ENCODE measurements around the gene SPRR4.
"Not testable (repeated sequence)": the region's sequence is repeated elsewhere in the genome, so short reads cannot be mapped to it uniquely, and the experiment has no call there.

Gene SPRR4

DNA sequence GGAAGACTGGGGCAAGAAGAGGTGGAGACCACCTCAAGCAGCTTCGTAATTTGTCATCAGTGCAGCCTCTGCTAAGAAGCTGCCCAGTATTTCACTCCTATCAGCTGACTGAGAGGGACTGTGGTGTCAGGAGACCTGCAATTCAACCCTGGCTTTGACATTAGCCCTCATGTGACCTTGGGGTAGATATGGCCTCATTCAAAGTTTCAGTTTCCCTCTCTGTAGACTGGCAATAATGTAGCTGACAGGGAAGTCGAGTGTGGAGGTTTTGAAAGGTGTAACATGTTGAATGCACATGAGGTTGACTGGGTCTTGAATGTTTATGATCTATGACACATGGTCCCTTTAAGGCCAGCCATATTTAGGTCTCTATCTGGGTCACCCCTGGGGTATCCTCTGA, 2.2 kb upstream of the SPRR4 start:
- no peak for DNase-seq

GRCh38 chr1:152969036-152969435, 1.4 kb upstream of the SPRR4 start:
- DNase-seq = no peak

- DNase-seq = no peak
Observed at GRCh38 chr1:152972196-152972886, 1.9 kb downstream of the SPRR4 start.

GRCh38 chr1:152976688-152977087, 6.2 kb downstream of the SPRR4 start:
- DNase-seq = no peak

DNA sequence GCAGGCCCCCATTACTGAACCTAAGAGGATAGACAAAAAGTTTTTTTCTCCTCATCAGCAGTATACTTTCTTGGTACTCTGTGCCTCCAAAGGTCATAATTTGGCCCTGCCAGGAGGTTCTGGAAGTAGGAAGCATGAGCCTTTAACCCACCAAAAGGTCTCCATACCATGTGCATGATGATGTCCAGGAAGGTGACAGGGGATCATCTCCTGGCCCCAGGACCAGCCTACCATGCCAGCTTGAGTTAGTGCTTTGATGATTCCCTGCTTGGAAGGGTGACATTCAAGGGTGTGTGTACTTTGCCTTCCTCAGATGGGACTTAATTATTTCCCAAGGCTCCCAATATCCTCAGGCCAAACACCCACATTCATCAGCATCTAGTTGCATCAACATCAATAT, 7.2 kb downstream of the SPRR4 start:
- no peak for DNase-seq

DNA sequence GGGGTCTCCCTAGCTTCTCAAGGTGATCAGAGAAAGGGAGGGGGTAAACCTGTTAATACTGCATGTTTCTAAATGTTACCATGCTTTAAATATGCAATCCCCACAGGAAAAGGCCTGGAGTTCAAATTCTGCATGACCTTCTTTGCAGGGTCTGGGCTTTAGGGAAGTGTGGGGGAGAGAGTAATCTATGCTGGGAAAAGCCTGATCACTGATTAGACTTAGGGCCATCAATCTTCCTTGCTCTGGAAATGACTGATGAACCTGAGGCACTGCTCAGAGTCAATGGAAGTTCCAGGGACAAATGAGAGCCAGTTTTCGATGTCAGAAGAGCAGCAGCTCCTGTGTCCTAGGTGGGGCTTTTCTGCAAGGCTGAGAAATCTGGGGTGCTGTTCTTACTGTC, 10.2 kb downstream of the SPRR4 start:
- no peak for DNase-seq

DNA sequence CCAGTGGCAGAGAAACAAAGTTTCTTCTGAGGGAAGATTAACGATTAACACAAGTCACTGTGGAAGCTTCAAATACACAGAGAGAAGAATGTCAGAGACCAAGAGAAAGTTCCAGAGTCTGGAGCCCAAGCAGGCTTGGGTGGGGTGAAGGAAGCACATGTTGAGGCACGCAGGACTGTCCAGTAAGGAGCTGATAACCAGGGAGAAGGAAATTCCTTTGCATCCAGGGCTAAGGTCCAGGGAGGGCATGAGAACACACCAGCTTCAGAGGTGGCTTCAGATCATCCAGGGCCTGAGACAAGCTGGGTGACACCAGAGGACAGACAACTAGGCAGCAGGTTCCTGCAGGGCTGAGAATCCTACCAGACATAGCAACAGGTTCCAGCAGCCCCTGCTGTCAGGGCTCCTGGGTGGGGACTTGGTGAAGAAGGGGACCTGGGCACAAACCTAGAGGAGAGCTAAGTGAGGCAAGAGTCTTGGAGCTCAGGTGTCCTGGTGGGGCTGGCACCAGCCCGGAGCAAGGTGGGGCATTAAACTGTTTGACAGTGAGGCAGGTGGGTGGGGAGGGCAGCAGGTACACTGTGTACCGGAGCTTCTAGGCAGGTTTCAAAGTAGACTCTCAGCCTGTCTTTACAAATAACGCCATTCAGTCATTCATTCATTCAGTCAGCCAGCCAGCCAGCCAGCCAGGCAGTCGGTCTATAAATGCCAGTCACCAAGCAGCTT, 10.9 kb downstream of the SPRR4 start:
- DNase-seq = no peak

DNA sequence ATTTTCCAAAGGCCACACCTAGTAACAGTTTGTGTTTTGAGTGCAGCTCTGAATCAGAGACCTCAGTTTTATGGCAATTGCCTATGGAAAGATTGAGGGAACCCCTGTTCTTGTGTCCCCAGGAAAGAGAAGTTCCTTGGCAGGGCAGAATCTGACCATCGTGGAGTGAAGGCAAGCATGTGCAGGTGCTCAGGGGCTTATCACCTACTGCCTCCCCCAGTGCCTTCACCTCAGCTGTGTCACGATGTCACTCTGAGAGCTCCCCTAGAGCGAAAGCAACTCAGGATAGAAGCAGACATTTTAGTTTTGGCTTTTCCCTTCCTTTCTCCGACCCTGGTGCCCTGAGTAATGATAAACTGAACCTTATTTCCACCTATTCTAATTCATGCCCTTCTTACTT, 11.6 kb downstream of the SPRR4 start:
- DNase-seq = no peak

DNA sequence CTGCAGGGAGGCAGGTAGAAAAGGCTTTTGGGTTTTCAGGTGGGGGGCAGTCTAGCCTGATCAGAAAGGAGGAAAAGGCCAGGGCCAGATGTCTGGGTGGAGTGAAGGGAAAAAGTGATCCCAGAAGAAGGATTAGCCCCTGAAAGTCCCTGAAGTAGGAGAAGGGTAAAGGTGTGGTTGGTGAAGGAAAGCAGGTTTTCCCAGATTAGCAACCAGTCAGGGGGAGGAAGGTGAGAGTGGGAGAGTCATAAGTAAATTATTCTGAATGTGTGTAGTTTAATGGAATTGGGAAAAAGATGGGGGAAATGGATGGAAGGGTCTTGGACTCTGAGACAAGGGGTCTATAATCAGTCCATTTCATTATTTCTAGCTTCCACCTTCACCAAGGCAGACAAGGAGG, 12.8 kb downstream of the SPRR4 start:
- DNase-seq = no peak

- no peak for DNase-seq
Observed at GRCh38 chr1:152983743-152984142, 13.3 kb downstream of the SPRR4 start, which contains the start of gene SPRR1A. TSS of gene SPRR1A (plus strand) at chr1:152984081. CDS start at chr1:152985231, 1,150 bp downstream.

GRCh38 chr1:152986578-152986977, 16.1 kb downstream of the SPRR4 start:
- no peak for DNase-seq

DNA sequence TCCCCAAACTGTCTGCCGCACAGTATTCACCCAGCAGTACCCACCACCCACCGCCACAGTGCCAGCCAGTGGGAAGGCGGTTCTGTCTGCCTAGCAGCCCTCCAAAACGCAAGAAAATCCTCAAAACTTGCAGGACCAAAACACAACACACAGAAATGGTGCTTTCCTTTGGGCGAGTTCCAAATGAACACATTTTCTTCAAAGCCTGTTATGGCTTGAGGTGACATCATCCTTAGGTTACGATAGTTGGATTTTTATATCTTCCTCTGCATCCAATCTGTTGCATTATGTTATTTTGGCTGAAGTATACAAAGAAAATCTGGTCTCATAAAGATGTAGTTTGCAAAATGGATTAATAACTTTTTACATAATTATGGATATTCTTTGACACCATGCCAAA, 22.7 kb downstream of the SPRR4 start:
- no peak for DNase-seq

- DNase-seq = no peak
Observed at GRCh38 chr1:152995842-152996241, 25.4 kb downstream of the SPRR4 start.

DNA sequence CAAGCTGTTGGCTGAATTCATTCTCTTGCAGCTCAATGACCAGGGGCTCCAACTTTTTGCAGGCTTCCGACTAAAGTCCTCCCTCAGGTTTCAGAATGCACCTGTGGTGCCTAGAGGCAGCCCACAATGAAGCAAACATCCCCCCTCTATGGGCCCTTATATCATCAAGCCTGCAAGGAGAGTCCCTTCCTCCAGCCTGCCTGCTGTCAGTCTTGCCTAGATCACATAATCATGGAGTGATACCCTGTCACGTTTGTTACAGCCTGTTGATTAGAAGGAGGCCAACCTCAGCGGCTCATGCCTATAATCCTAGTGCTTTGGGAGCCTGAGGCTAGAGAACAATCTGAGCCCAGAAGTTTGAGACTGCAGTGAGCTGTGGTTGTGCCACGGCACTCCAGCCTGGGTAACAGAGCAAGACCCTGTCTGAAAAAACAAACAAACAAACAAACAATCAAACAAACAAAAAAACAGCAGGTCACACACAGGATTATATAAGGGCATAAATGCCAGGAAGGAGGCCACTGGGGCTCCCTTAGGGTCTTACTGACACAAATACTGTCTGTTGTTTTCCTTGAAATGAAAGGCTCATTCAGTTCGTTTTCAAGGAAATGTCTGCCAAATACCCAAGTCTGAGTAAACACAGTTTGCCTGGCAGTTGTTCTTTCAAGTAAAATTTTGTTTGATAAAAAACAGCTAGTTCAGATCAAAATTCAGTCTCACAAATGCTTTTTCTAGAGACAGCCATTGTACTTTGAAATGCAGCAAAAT, 26.4 kb downstream of the SPRR4 start:
- no peak for DNase-seq

DNA sequence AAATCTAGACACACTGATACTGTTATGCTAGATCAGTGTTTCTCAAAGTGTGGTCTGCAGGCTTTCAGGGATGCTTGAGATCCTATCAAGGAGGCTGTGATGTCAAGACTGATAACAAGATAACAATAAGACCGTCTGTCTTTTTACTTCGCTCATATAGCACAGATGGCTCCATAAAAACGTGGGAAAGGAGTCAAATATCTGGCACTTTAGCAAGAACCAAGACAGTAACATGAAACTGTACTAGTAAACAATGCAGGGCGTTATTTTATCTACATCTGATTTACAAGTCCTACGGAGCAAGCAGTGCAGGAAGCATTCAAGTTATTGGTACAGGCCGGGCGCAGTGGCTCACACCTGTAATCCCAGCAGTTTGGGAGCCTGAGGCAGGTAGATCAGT, 27.5 kb downstream of the SPRR4 start:
- DNase-seq = no peak

DNA sequence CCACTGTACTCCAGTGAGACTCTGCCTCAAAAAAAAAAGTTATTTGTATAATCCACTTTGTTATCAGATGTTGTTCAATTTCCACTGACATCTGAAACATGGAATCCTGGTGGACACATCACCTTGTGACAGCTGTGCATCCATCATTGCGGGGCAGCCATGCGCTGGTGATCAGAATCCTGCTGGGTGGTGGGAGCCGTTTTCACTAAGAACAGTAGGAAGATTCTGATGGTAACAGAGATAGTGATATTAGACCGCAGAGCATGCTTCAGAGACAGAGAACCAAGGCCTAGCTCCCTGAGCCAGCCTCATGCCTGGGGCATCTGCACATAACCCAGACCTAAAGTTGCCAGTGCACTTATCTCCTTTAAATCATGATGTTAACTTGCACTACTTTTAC, 28.0 kb downstream of the SPRR4 start:
- no peak for DNase-seq

GRCh38 chr1:152999818-153000217, 29.4 kb downstream of the SPRR4 start:
- no peak for DNase-seq

- no peak for DNase-seq
Observed at GRCh38 chr1:153000294-153000693, 29.8 kb downstream of the SPRR4 start.

GRCh38 chr1:153001382-153001781, 30.9 kb downstream of the SPRR4 start, which contains the start of gene SPRR3:
TSS of gene SPRR3 (plus strand) at chr1:153001749. CDS start at chr1:153003021, 1,272 bp downstream.
- no peak for DNase-seq

- not testable (repeated sequence) for DNase-seq
Observed at GRCh38 chr1:153011235-153011758, 40.8 kb downstream of the SPRR4 start.

- not testable (repeated sequence) for DNase-seq
Observed at GRCh38 chr1:153021829-153022228, 51.4 kb downstream of the SPRR4 start.
